Nephron progenitor cell (in vitro differentiated cells): ENCODE measurements around the gene CFP.

Experiments
- DNase-seq: peaks from one replicate; pipeline ENCODE4 v3.0.0; 2021
- H3K27ac Mint-ChIP-seq: 2 replicates; pipeline ENCODE4 v1.8.0; 2021; ENCODE audit warnings: mild to moderate bottlenecking, moderate library complexity, mixed read lengths
- H3K27me3 Mint-ChIP-seq: 2 replicates; pipeline ENCODE4 v1.8.0; 2021; ENCODE audit warnings: mild to moderate bottlenecking, low read depth, mixed read lengths; ENCODE audit not compliant: poor library complexity
- H3K36me3 Mint-ChIP-seq: 2 replicates; pipeline ENCODE4 v1.8.0; 2021; ENCODE audit warnings: low read depth, mixed read lengths
- H3K4me1 Mint-ChIP-seq: 2 replicates; pipeline ENCODE4 v1.8.0; 2021; ENCODE audit warnings: mixed read lengths
- H3K4me3 Mint-ChIP-seq: 2 replicates; pipeline ENCODE4 v1.8.0; 2021; ENCODE audit warnings: mild to moderate bottlenecking, moderate library complexity, mixed read lengths
- H3K9me3 Mint-ChIP-seq: 2 replicates; pipeline ENCODE4 v1.8.0; 2021; ENCODE audit warnings: mild to moderate bottlenecking, moderate library complexity, mixed read lengths
- TF ChIP-seq, protein P1 (sequence below): fragments of 200-600 bp; sonication (generic); IDR thresholded peaks from 2 replicates; pipeline ENCODE4 v1.5.0; 2021; ENCODE audit warnings: antibody characterized with exemption

The CFP gene

DNA sequence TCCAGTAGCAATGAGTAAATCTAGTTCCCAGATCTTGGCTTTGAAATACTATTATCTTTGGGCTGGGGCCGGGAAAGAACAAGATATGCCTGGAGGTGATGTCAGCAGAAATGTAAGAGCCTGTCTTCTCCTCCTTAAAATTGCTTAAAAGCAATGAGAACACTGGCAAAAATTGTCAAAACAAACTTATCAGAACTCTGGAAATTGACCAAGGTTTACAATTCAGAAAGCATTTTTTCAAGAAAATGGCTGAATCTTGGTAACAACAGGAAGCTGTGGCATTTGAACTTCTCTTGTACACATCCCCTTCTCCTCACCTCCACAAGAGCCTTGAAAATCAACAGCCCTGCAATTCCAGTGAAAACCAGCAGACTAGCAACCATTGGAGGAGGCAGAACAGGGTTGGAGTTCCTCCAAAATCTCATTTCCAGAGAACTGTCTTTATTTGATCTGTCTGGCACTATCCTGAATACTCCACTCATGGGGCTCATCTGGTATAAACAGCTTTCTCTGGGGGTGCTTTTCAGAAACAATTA is 33.9 kb downstream of the CFP start:
- TF ChIP-seq, protein P1, sequence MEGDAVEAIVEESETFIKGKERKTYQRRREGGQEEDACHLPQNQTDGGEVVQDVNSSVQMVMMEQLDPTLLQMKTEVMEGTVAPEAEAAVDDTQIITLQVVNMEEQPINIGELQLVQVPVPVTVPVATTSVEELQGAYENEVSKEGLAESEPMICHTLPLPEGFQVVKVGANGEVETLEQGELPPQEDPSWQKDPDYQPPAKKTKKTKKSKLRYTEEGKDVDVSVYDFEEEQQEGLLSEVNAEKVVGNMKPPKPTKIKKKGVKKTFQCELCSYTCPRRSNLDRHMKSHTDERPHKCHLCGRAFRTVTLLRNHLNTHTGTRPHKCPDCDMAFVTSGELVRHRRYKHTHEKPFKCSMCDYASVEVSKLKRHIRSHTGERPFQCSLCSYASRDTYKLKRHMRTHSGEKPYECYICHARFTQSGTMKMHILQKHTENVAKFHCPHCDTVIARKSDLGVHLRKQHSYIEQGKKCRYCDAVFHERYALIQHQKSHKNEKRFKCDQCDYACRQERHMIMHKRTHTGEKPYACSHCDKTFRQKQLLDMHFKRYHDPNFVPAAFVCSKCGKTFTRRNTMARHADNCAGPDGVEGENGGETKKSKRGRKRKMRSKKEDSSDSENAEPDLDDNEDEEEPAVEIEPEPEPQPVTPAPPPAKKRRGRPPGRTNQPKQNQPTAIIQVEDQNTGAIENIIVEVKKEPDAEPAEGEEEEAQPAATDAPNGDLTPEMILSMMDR, result no peak
- no peak for DNase-seq
- Mint-ChIP-seq H3K4me3 (no peak overlapping the region), H3K36me3 (peaks cover 5% of the 10 kb centered on the region), H3K4me1 (no peaks in the 10 kb centered on the region), H3K27me3 (no peaks in the 10 kb centered on the region), H3K9me3 (peaks cover 59% of the 10 kb centered on the region), H3K27ac (no peak overlapping the region)

DNA sequence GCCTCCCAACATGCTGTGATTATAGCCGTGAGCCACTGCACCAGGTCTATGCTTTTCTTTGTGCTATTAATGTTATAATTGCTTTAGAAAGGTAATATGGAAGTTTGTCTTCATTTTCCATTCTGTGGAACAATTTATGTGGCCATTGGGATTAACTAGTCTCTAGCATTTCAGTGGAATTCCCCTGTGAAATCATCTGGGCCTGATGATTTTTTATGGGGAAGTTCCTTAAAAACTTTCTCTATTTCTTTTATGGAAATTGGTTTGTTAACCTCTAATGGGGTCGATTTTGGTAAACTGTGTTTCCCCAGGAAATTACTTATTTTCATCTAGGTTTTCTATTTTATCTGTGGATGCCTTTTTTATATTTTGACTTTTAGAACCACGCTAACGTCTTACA is 36.2 kb downstream of the CFP start:
- H3K27ac Mint-ChIP-seq, result no peak overlapping the region
- H3K4me1 Mint-ChIP-seq, result no peaks in the 10 kb centered on the region
- peaks cover 58% of the 10 kb centered on the region for H3K9me3 Mint-ChIP-seq
- H3K36me3 Mint-ChIP-seq, result peaks cover 5% of the 10 kb centered on the region
- TF ChIP-seq, protein P1, result no peak
- no peak overlapping the region for H3K4me3 Mint-ChIP-seq
- peaks cover 3% of the 10 kb centered on the region for H3K27me3 Mint-ChIP-seq
- DNase-seq, result no peak

DNA sequence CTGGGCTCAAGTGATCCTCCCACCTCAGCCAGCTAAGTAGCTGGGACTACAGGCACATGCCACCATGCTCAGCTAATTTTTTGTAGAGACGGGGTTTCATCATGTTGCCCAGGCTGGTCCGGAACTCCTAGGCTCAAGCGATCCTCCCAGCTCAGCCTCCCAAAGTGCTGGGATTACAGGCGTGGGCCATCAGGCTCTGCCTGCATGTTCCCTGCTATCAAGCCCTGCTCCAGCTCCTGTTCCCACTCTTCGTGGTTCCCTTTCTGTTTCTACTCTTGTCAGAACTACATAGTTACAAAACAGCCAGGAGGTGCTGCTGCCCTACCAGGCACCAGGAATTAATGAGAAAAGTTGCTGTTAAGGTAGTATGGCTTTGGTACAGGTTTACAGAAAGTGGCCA is 38.7 kb downstream of the CFP start:
- peaks cover under 1% of the 10 kb centered on the region for H3K4me1 Mint-ChIP-seq
- H3K27ac Mint-ChIP-seq, result no peak overlapping the region
- TF ChIP-seq, protein P1, result no peak
- H3K27me3 Mint-ChIP-seq, result peaks cover 9% of the 10 kb centered on the region
- peaks cover under 1% of the 10 kb centered on the region for H3K36me3 Mint-ChIP-seq
- no peak overlapping the region for H3K4me3 Mint-ChIP-seq
- no peak for DNase-seq
- peaks cover 49% of the 10 kb centered on the region for H3K9me3 Mint-ChIP-seq

- Mint-ChIP-seq H3K4me3 (no peak overlapping the region), H3K27ac (no peak overlapping the region), H3K36me3 (peaks cover 10% of the 10 kb centered on the region), H3K9me3 (peaks cover 58% of the 10 kb centered on the region), H3K4me1 (peaks cover 14% of the 10 kb centered on the region), H3K27me3 (peaks cover 9% of the 10 kb centered on the region)
- no peak for DNase-seq
- TF ChIP-seq, protein P1, result no peak
These were observed 41.6 kb downstream of the CFP start for GRCh38 chrX:47587906-47588735.

GRCh38 chrX:47587091-47587891 is 42.4 kb downstream of the CFP start:
- no peak overlapping the region for H3K4me3 Mint-ChIP-seq
- H3K9me3 Mint-ChIP-seq, result peaks cover 57% of the 10 kb centered on the region
- peak overlapping the region; percentile 50 for H3K27ac Mint-ChIP-seq
- peaks cover 9% of the 10 kb centered on the region for H3K27me3 Mint-ChIP-seq
- peaks cover 14% of the 10 kb centered on the region for H3K4me1 Mint-ChIP-seq
- H3K36me3 Mint-ChIP-seq, result peaks cover 10% of the 10 kb centered on the region
- DNase-seq, result no peak
- TF ChIP-seq, protein P1, result no peak
